Fibroblast of gingiva (primary cell): ENCODE measurements around the gene RNF135.
"Not testable (repeated sequence)": the region's sequence is repeated elsewhere in the genome, so short reads cannot be mapped to it uniquely, and the experiment has no call there.

Experiments
- DNase-seq: peaks from one replicate; pipeline ENCODE4 v3.0.0-alpha.2; 2011; ENCODE audit warnings: low read depth

RNF135 gene

GRCh38 chr17:31003225-31003866 is 32.5 kb downstream of the RNF135 start:
- no peak for DNase-seq

- no peak for DNase-seq
Observed at GRCh38 chr17:31004160-31004559, 33.3 kb downstream of the RNF135 start.

GRCh38 chr17:31007695-31008373 is 37.0 kb downstream of the RNF135 start:
- no peak for DNase-seq

- DNase-seq = peak; percentile 47
Observed at GRCh38 chr17:31008374-31009041, 37.7 kb downstream of the RNF135 start.

- not testable (repeated sequence) for DNase-seq
Observed at GRCh38 chr17:31009042-31009702, 38.3 kb downstream of the RNF135 start.

GRCh38 chr17:31010014-31010413 is 39.2 kb downstream of the RNF135 start:
- not testable (repeated sequence) for DNase-seq

GRCh38 chr17:31013844-31014243 is 43.0 kb downstream of the RNF135 start:
- DNase-seq = no peak

GRCh38 chr17:31015639-31016038 is 44.8 kb downstream of the RNF135 start:
- no peak for DNase-seq

- no peak for DNase-seq
Observed at GRCh38 chr17:31019004-31019403, 48.2 kb downstream of the RNF135 start.

- DNase-seq = not testable (repeated sequence)
Observed at GRCh38 chr17:31023171-31023570, 52.3 kb downstream of the RNF135 start.

GRCh38 chr17:31031841-31032240 is 61.0 kb downstream of the RNF135 start:
- no peak for DNase-seq

- DNase-seq = not testable (repeated sequence)
Observed at GRCh38 chr17:31035611-31036010, 64.8 kb downstream of the RNF135 start.

- DNase-seq = not testable (repeated sequence)
Observed at GRCh38 chr17:31040837-31041236, 70.0 kb downstream of the RNF135 start.

- DNase-seq = not testable (repeated sequence)
Observed at GRCh38 chr17:31042378-31042777, 71.5 kb downstream of the RNF135 start.

- not testable (repeated sequence) for DNase-seq
Observed at GRCh38 chr17:31046856-31047425, 76.1 kb downstream of the RNF135 start.

- DNase-seq = no peak
Observed at GRCh38 chr17:31048142-31048541, 77.3 kb downstream of the RNF135 start.

- DNase-seq = no peak
Observed at GRCh38 chr17:31048780-31049179, 77.9 kb downstream of the RNF135 start.
